ENCODE results near the gene DCT.

DNA sequence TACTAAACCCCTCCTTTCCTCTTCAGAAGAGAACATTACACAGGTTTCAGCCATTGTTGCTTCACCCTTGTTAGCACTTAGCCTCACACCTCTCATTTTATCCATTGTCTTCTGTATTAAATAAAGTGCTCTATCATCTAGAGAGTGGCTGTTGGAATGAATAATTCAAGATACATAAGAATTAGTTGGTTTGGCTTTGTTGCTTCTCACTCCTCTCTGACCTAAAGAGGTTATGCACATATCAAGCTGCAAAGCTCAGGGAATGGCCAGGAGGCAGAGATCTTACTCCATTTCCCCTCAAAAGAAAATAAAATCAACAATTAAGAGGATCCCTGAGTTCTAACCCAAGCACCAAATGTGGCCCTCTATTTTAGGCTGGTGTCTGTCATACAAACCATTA lies 79.7 kb downstream of the DCT start:
- TF ChIP-seq CTCF (IDR thresholded peaks at IDR 0.05 in 2 of 3, conservative IDR thresholded peaks at IDR 0.05 in 1 of 3; ENCODE audit: borderline replicate concordance in 1 of 3, insufficient read depth in 1 of 3, low read depth in 2 of 3, low read length in 2 of 3) = no peak
- no peak for TF ChIP-seq EZH2phosphoT487 (IDR thresholded peaks at IDR 0.05; ENCODE audit: borderline replicate concordance)
- no peak for TF ChIP-seq SIN3A (IDR thresholded peaks at IDR 0.05; ENCODE audit: low read depth)
- TF ChIP-seq EGR1 (IDR thresholded peaks at IDR 0.05; ENCODE audit: low read depth) = no peak
- TF ChIP-seq CEBPB (IDR thresholded peaks at IDR 0.05; ENCODE audit: low read depth) = no peak
- TF ChIP-seq POLR2AphosphoS5 (IDR thresholded peaks at IDR 0.05; ENCODE audit: low read depth, low read length) = no peak
- TF ChIP-seq REST (IDR thresholded peaks at IDR 0.05; ENCODE audit: low read depth) = no peak
- TF ChIP-seq EZH2 (IDR thresholded peaks at IDR 0.05) = no peak
- no peak for TF ChIP-seq POLR2A (IDR thresholded peaks at IDR 0.05; ENCODE audit: borderline replicate concordance, extremely low read depth, insufficient read depth, insufficient read length)
- no peak for TF ChIP-seq RAD21 (IDR thresholded peaks at IDR 0.05; ENCODE audit: low read depth)

Data from HCT116 (cell line).